HS-5 (cell line): ENCODE measurements around the gene AURKB.
A peak's percentile ranks its signal among the peaks of the same experiment; 100 is the strongest.
"Not testable (repeated sequence)": the region's sequence is repeated elsewhere in the genome, so short reads cannot be mapped to it uniquely, and the experiment has no call there.

Experiments
- DNase-seq: peaks from one replicate; pipeline ENCODE4 v3.0.0-alpha.2; 2012; ENCODE audit warnings: low read depth

The AURKB gene

GRCh38 chr17:8209907-8210760, at the start of gene AURKB:
TSS of gene AURKB (minus strand) at chr17:8210575. CDS start at chr17:8210224, 351 bp downstream.
- DNase-seq: peak; percentile 83

- DNase-seq: no peak
These were observed 47.4 kb upstream of the AURKB start for GRCh38 chr17:8257801-8258200.

- no peak for DNase-seq
These were observed 46.3 kb upstream of the AURKB start for GRCh38 chr17:8256691-8257090.

GRCh38 chr17:8256291-8256690, 45.9 kb upstream of the AURKB start:
- no peak for DNase-seq

GRCh38 chr17:8255499-8255898, 45.1 kb upstream of the AURKB start:
- no peak for DNase-seq

GRCh38 chr17:8254881-8255280, 44.5 kb upstream of the AURKB start:
- DNase-seq: no peak

- no peak for DNase-seq
These were observed 43.4 kb upstream of the AURKB start for GRCh38 chr17:8253801-8254200.

- DNase-seq: not testable (repeated sequence)
These were observed 41.0 kb upstream of the AURKB start for GRCh38 chr17:8251411-8251810.

GRCh38 chr17:8249621-8250500, 39.5 kb upstream of the AURKB start:
- no peak for DNase-seq

- DNase-seq: peak; percentile 68
These were observed 38.6 kb upstream of the AURKB start, which contains the start of gene PFAS for GRCh38 chr17:8248751-8249607. TSS of gene PFAS (plus strand) at chr17:8249289. CDS start at chr17:8253938, 4,649 bp downstream.

- DNase-seq: no peak
These were observed 34.4 kb upstream of the AURKB start for GRCh38 chr17:8244768-8245167.

GRCh38 chr17:8243827-8244226, 33.5 kb upstream of the AURKB start:
- no peak for DNase-seq

GRCh38 chr17:8237886-8238285, 27.5 kb upstream of the AURKB start:
- DNase-seq: no peak

GRCh38 chr17:8237175-8237574, 26.8 kb upstream of the AURKB start:
- no peak for DNase-seq

- DNase-seq: no peak
These were observed 25.3 kb upstream of the AURKB start for GRCh38 chr17:8235676-8236075.

GRCh38 chr17:8234361-8235270, 24.2 kb upstream of the AURKB start:
- no peak for DNase-seq

GRCh38 chr17:8231701-8232100, 21.3 kb upstream of the AURKB start:
- no peak for DNase-seq

GRCh38 chr17:8227238-8227581, 16.8 kb upstream of the AURKB start:
- DNase-seq: no peak

GRCh38 chr17:8226536-8227237, 16.3 kb upstream of the AURKB start:
- peak; percentile 86 for DNase-seq

- no peak for DNase-seq
These were observed 15.6 kb upstream of the AURKB start for GRCh38 chr17:8225813-8226535.
